Endometrial microvascular endothelial cells (primary cell): ENCODE data around the gene MT1B. TPM values are rescaled to one million over a fixed set of nuclear protein-coding genes. Genes with fewer than 3 reads are reported as not detected.
"Not testable (repeated sequence)": the region's sequence is repeated elsewhere in the genome, so short reads cannot be mapped to it uniquely, and the experiment has no call there.

Experiments
- in situ Hi-C: cut with HindIII; loops from 2 replicates; pipeline ENCODE4 v1.10.0; 2017; ENCODE audit warnings: low sequenced_read_pairs, low pct_unique_long_range_greater_than_20kb; ENCODE audit errors: inconsistent ontology term
- total RNA-seq: library from RNA; depleted of rRNA; stranded (reverse); fragments of >200 nt; gene quantifications from one replicate; pipeline ENCODE4 v1.2.3, GENCODE V29; 2015; ENCODE audit errors: inconsistent ontology term

Gene MT1B
- total RNA-seq, 1 donor from 2014 or later, result not detected

- in situ Hi-C loops, result no loop called here
Measured at GRCh38 chr16:56617212-56618085, 34.2 kb upstream of the MT1B start.

DNA sequence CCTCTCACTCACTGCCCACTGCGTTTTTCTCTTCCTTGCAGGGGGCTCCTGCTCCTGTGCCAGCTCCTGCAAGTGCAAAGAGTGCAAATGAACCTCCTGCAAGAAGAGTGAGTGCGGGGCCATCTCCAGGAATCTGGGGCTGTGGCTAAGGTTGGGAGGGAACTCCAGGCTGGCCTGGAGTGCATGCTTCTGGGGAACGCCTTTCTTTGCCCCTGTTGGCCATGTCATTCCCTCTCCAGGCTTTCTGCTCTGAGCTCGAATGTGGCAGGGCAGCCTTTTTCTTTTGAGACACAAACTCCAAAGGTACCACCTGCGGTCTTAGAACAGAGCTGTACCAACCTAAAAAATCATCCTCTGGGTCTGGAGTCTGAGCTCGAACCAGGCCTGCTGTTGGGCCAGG lies 33.5 kb upstream of the MT1B start:
- in situ Hi-C loops, result no loop called here

- in situ Hi-C loops, result no loop called here
Measured at GRCh38 chr16:56620339-56620897, 31.3 kb upstream of the MT1B start.

GRCh38 chr16:56621665-56622445 lies 29.8 kb upstream of the MT1B start:
- in situ Hi-C loops, result not testable (repeated sequence)

DNA sequence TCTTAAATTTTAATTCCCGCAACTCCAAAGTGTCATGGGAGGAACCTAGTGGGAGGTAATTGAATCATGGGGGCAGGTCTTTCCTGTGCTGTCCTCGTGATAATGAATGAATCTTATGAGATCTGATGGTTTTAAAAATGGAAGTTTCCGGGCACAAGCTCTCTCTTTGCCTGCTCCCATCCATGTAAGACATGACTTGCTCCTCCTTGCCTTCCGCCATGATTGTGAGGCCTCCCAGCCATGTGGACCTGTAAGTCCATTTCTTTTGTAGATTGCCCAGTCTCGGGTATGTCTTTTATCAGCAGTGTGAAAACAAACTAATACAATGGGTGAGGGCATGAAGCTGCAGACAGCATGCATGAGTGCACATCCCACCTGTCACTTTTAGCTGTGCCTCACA lies 28.5 kb upstream of the MT1B start:
- in situ Hi-C loops, result not testable (repeated sequence)

- in situ Hi-C loops, result no loop called here
Measured at GRCh38 chr16:56623637-56624036, 28.0 kb upstream of the MT1B start.

DNA sequence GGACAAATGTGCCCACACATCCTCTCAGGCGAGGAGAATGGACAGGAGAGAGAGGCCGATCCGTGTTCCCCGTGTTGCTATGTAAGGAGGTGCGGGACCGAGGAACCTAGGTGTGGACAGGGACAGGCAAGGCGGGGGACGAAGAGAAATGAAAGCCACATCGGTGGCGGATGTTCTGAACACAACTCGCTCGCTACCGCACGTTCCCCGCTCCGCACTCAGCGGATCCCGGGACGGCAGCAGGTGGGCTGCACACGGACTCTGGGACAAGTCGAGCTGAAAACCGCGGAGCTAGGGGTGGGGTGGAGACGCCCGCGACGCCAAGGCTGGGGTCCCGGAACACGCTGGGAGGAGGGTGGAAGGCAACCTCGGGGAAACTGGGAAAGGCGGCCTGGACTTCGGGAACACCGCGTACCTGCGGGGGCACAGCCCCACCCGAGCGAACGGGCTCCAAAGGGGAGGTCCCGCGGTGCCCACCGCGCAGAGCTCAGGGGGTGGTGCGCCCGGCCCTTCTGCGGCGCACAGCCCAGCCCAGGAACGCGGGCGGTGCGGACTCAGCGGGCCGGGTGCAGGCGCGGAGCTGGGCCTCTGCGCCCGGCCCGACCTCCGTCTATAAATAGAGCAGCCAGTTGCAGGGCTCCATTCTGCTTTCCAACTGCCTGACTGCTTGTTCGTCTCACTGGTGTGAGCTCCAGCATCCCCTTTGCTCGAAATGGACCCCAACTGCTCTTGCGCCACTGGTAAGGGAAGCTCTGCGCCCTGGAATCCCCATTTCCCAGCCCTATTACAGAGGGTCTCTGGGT lies 26.3 kb upstream of the MT1B start, which contains the start of gene MT1E:
Gene MT1E (plus strand): TSS at position 642 of the 803 bp plus-strand sequence. CDS start 71 bp downstream, at position 713.
- in situ Hi-C loops, result no loop called here

DNA sequence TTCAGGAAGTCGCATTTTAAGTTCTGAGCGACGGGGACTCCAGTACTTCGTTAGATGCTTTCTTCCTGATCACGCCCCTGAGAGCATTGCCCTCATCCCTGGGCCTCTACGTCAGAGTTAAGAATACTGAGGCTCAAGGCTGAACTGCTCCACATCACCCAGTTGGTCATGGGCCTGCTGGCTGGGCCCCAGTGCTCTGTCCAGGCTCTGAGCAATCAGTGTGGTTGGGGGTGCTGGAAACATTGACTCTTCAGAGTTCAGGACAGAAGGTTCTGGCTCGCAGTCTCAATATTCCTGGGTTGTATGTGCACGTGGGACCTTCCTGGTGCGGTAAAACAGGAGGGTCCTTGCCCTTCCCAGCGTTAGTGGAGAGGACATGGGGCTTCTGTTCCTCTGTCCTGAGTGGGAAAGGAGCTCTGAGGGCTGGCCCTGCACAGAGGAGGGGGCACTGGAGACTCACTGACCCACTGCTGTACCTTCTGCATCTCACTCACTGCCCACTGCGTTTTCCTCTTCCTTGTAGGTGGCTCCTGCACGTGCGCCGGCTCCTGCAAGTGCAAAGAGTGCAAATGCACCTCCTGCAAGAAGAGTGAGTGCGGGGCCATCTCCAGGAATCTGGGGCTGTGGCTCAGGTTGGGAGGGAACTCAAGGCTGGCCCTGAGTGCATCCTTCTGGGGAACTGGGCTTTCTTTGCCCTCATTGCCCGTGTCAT lies 25.6 kb upstream of the MT1B start:
- in situ Hi-C loops, result no loop called here

- in situ Hi-C loops, result no loop called here
Measured at GRCh38 chr16:56626685-56627084, 25.0 kb upstream of the MT1B start.

DNA sequence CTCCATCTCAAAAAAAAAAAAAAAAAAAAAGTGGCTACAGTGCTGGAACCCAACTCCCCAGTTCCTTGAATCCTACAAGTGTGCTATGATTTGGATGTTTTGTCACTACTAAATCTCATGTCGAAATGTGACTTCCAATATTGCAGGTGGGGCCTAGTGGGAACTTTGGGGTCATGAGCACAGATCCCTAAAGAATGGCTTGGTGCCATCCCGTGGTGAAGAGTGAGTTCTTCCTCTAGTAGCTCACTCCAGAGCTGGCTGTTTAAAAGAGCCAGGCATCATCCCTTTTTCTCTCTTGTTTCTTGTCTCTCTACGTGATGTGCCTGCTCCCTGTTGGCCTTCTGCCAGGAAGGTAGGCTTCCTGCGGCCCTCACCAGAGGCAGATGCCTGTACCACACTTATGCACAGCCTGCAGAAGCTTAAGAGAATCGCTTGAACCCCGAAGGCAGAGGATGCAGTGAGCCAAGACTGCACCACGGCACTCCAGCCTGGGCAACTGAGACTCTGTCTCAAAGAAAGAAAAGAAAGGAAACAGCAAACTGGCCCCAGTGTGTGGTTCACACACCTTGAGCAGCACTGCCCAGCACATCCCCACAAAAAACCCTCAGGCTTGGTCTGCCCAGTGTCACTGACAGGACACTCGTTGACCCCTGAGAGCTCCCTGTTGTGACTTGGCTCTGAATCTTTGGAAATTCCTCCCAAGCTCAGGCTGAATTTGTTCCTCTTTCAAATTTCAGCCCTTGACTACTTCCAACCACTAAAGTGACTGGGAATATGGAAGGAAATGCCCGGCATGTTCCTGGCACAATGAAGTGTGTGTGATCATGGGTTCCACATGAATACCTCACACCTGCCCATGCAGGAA lies 23.0 kb upstream of the MT1B start:
- in situ Hi-C loops, result no loop called here

GRCh38 chr16:56629531-56629930 lies 22.2 kb upstream of the MT1B start:
- in situ Hi-C loops, result no loop called here

- in situ Hi-C loops, result no loop called here
Measured at GRCh38 chr16:56630134-56630533, 21.6 kb upstream of the MT1B start.

GRCh38 chr16:56631197-56631596 lies 20.5 kb upstream of the MT1B start:
- in situ Hi-C loops, result no loop called here

GRCh38 chr16:56631832-56632155 lies 19.9 kb upstream of the MT1B start:
- in situ Hi-C loops, result no loop called here

GRCh38 chr16:56632156-56632847 lies 19.4 kb upstream of the MT1B start, which contains the start of gene MT1M:
TSS of gene MT1M (plus strand) at chr16:56632659. CDS start at chr16:56632732, 73 bp downstream.
- in situ Hi-C loops, result no loop called here

DNA sequence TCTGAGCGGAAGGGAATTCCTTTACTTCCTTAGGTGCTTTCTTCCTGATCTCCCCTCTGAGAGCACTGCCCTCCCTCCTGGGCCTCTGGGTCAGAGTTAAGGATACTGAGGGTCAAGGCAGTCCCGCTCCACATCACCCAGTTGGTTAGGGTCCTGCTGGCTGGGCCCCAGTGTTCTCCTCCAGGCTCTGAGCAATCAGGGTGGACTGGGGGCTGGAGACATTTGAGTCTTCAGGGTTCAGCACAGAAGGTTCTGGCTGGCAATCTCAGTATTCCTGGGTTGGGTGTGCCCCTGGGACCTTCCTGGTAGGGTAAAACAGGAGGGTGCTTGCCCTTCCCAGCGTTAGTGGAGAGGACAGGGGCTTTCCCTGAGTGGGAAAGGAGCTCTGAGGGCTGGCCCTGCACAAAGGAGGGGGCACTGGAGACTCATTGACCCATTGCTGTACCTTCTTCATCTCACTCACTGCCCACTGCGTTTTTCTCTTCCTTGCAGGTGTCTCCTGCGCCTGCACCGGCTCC lies 18.8 kb upstream of the MT1B start:
- in situ Hi-C loops, result no loop called here

DNA sequence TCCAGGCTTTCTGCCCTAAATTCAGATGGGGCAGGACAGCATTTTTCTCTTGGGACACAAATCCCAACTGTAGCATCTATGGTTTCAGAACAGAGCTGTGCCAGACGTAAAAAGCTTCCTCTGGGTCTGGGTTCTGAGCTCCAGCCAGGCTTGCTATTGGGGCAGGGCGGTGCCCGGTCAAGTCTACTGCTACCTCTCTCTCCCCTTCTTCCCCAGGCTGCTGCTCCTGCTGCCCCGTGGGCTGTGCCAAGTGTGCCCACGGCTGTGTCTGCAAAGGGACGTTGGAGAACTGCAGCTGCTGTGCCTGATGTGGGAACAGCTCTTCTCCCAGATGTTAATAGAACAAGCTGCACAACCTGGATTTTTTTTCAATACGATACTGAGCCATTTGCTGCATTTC lies 18.2 kb upstream of the MT1B start:
- in situ Hi-C loops, result no loop called here
